ENCODE data around the gene TACR2. TPM values are rescaled to one million over a fixed set of nuclear protein-coding genes. Genes with fewer than 3 reads are reported as not detected.

Gene TACR2
- total and polyA plus RNA-seq, 2 donors (not counting 3 experiments of a cell fraction or from before 2014, with no cell fraction given): 0.19 TPM; not detected in 1

DNA sequence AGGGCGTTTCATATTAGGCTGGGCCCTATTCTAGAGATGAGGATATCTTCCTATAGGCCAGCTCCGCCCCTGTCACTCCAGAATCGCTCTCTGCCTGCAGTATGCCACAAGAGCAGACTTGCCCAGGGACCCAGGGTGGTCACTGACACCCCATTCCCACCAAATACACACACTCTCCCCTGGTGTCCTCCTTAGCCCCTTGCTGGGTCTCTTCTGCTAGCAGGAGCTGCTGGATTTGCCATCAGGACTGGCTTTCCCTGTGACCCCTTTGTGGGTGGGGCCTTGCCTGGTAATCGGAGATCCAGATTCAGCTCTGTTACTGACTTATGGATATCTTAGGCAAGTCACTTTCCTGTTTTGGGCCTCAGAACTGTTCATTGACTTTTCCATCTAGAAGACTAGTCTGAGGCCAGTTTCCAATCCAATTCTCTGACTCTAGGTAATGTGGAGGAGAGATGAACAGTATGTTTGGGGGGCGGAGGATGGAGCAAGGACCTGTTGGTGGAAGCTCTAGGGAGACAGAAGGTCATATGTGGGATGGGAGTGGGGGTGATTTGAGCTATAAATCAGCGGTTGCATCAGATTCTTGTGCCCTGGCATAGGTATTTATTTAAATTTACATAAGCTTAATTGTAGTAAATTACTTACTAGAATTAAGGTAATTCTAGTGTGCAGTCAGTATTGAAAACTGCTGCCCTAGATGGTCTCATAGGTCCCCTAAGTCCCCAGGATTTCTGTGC is 36.1 kb upstream of the TACR2 start:
- Histone ChIP-seq H4K20me1 (replicated peaks; ENCODE audit: control insufficient read depth, extremely low read depth, insufficient read depth, low read length) (no peaks in the 10 kb centered on the region), H3K4me2 (ENCODE audit: insufficient read depth, low read length) (peak overlapping the region; percentile 84), H3K9me3 (replicated peaks; ENCODE audit: control insufficient read depth, insufficient read depth, low read length) (no peaks in the 10 kb centered on the region), H3K9ac (replicated peaks; ENCODE audit: extremely low read depth, insufficient read depth, low read length) (no peak overlapping the region), H3K27me3 (ENCODE audit: control insufficient read depth in 2 of 2, insufficient read depth in 2 of 2, low read length in 2 of 2) (no peaks in the 10 kb centered on the region), H2AFZ (ENCODE audit: low read depth, low read length) (no peak overlapping the region), H3K36me3 (ENCODE audit: control insufficient read depth in 2 of 2, extremely low read depth in 1 of 2, insufficient read depth in 2 of 2, low read length in 2 of 2) (peaks cover 0 to 5% of the 10 kb centered on the region in 2 experiments), H3K9me1 (replicated peaks; ENCODE audit: control insufficient read depth, extremely low read depth, insufficient read depth, low read length) (no peaks in the 10 kb centered on the region), H3K27ac (ENCODE audit: insufficient read depth, low read depth, low read length) (no peak overlapping the region), H3K4me1 (ENCODE audit: control insufficient read depth, extremely low read depth, insufficient read depth, low read length) (peaks cover 51% of the 10 kb centered on the region), H3K4me3 (replicated peaks in 1 of 3; ENCODE audit: insufficient read depth in 1 of 3, low read depth in 1 of 3, low read length in 3 of 3) (peak overlapping the region in 1 of 3 experiments; percentile 81), H3K79me2 (ENCODE audit: control insufficient read depth, insufficient read depth, low read length) (peaks cover 2% of the 10 kb centered on the region)
- BruUV-seq (replicated peaks): TSS peak; percentile 34
- intact Hi-C loops (cut with micrococcal nuclease): no loop called here
- no peak for TF ChIP-seq JUN (IDR thresholded peaks at IDR 0.05; ENCODE audit: borderline replicate concordance, insufficient read depth, insufficient read length, low read depth)
- TF ChIP-seq, protein P1, sequence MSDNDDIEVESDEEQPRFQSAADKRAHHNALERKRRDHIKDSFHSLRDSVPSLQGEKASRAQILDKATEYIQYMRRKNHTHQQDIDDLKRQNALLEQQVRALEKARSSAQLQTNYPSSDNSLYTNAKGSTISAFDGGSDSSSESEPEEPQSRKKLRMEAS (IDR thresholded peaks at IDR 0.05; ENCODE audit: insufficient read depth, insufficient read length): no peak
- no peak for TF ChIP-seq MYC (IDR thresholded peaks at IDR 0.05; ENCODE audit: low read depth, low read length)
- TF ChIP-seq, protein P2, sequence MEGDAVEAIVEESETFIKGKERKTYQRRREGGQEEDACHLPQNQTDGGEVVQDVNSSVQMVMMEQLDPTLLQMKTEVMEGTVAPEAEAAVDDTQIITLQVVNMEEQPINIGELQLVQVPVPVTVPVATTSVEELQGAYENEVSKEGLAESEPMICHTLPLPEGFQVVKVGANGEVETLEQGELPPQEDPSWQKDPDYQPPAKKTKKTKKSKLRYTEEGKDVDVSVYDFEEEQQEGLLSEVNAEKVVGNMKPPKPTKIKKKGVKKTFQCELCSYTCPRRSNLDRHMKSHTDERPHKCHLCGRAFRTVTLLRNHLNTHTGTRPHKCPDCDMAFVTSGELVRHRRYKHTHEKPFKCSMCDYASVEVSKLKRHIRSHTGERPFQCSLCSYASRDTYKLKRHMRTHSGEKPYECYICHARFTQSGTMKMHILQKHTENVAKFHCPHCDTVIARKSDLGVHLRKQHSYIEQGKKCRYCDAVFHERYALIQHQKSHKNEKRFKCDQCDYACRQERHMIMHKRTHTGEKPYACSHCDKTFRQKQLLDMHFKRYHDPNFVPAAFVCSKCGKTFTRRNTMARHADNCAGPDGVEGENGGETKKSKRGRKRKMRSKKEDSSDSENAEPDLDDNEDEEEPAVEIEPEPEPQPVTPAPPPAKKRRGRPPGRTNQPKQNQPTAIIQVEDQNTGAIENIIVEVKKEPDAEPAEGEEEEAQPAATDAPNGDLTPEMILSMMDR (IDR thresholded peaks at IDR 0.05; ENCODE audit: extremely low read depth in 1 of 2, insufficient read depth in 1 of 2, low read depth in 1 of 2, low read length in 2 of 2): no peak
- TF ChIP-seq GATA2 (IDR thresholded peaks at IDR 0.05; ENCODE audit: insufficient read depth, insufficient read length, low read depth, low read length): no peak
- no peak for TF ChIP-seq FOS (IDR thresholded peaks at IDR 0.05; ENCODE audit: borderline replicate concordance, insufficient read depth, low read length)
- TF ChIP-seq POLR2A (IDR thresholded peaks at IDR 0.05; ENCODE audit: low read depth, low read length): no peak
- TF ChIP-seq POLR2AphosphoS5 (IDR thresholded peaks at IDR 0.05; ENCODE audit: insufficient read depth, low read depth, low read length): no peak
- no peak for TF ChIP-seq EZH2 (IDR thresholded peaks at IDR 0.05; ENCODE audit: borderline replicate concordance, low read depth, low read length, severe bottlenecking)
- FAIRE-seq (no peak), DNase-seq (ENCODE audit: low read depth, low spot score) (no peak)
- POLR2A ChIA-PET: no interaction called here
- CTCF ChIA-PET: interaction anchor here (0.9 to 7.5 kb wide), 9 partner anchors 12 to 53 kb away, joined by 3 to 56 read pairs (median 4); no protein-coding TSS in a partner anchor
- dilution Hi-C loops (cut with MboI; ENCODE audit: extremely low pct_ligation_motif_present, low sequenced_read_pairs): loop anchor here (5.0 kb wide), 1 partner anchor 44 kb away; no protein-coding TSS in a partner anchor

Data from endothelial cell of umbilical vein (primary cell).